HG03432 (cell line): ENCODE results near the gene ACAA2.
A peak's percentile ranks its signal among the peaks of the same experiment; 100 is the strongest.

Experiments used
- ATAC-seq: cut with Tn5 transposase; IDR thresholded peaks from one replicate; pipeline ENCODE4 v1.9.1; 2021; ENCODE audit warnings: mild to moderate bottlenecking, moderate library complexity; ENCODE audit not compliant: unreplicated experiment

ACAA2 gene

GRCh38 chr18:49813319-49814146, at the start of gene ACAA2:
Gene ACAA2, minus strand, starts transcription at chr18:49813533. Its CDS starts 49 bp downstream, at chr18:49813484.
- ATAC-seq, result peak; percentile 90

DNA sequence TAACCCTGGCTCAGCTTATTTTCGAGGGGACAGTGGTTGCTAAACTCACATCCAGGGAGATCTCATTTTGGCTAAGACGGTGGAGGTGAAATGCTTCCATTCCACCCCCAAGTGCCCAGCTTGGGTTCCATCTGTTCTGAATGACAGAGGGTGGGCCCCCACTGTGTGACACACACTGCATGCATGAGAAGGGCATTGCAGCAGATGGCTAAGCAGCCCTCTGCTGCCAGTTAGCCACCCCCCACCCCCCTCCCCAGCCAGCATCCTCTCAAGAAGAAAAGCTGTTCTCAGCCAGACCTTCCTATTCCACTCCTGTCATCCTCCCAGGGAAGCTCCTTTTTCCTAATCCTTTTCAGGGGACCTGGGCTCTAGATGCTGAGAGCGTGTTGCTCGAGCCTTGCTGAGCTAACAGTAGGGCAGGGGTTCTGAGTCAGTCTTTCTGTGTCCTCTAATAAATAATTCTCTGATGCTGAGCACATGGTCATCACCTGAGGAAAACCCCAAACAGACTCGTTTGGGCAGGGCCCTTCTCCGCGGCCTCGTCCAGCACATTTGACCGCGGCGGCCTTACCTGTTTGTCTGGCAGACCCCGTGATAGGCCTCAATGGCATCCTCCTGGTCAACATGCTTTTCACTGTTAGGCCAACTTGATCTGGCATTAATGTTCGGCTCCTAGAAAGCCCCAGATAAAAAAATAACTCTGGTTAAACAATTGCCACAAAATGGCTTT, 49.5 kb upstream of the ACAA2 start:
- no peak for ATAC-seq

DNA sequence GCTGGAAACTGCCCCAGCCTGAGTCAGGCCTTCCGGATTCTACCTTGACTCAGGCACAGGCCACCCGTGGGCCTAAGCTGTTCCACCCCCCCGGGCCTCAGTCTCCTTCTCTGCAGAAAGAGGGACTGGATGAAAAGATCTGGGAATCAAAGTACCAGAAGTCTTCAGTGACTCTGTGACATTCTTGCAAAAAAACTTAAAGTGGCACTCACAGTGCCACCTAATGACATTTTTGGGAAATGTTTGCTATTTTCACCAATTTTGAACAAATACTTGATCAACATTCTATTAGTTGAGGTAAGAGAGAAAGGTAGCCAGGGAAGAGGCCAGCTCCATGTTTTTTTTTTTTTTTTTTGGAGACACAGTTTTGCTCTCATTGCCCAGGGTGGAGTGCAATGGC, 48.3 kb upstream of the ACAA2 start:
- no peak for ATAC-seq

GRCh38 chr18:49859725-49860124, 46.4 kb upstream of the ACAA2 start:
- ATAC-seq, result no peak

DNA sequence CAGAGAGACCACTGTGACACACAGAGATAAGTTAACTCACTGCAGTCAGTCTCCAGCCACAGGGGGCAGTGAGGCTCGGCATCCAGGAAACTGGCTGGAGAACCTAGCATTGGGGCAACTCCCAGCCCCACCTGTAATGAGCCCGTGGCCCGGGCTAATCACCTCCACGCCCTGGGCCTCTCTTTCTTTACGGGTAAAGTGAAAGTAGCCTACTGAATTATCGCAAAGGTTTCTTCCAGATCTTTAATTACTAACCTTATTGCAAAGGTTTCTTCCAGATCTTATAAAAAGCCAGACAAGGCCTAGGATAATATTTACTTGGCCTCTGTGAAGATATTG, 45.7 kb upstream of the ACAA2 start:
- ATAC-seq, result no peak

- no peak for ATAC-seq
These were observed 45.1 kb upstream of the ACAA2 start for GRCh38 chr18:49858309-49859020.

- no peak for ATAC-seq
These were observed 44.4 kb upstream of the ACAA2 start for GRCh38 chr18:49857708-49858107.

- ATAC-seq, result no peak
These were observed 43.2 kb upstream of the ACAA2 start for GRCh38 chr18:49856496-49856895.

DNA sequence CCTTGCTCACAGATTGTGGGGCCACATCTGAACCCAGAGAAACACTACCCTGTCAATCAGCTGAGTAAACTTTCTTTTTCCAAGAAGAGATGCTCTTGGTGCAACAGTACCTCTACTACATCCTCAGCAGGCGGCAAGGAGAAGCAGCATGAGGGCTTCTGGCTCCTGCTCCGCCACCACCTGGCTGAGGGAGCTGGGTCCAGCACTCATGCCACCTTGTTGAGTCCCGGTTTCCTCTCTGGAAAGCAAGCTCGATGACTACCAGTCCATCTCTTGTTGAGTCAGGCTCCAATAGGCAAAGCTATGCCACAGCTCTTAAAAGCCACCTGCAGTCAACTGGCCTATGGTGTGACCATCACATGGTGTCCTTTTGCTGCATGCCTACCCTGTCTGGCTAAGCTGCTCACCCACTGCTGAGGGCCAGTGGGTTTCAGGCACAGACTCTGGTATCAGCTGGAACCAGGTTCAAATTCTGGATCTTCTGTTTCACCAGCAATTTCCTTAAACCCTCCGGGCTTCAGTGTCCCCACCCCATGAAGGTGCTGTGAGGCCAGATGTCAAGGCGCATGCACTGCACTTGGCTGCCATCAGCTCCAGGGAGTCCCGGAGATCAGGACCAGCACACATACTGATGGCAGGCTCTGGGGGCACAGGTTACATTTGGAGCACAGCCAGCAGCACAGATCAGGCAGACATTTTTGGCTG, 42.5 kb upstream of the ACAA2 start:
- no peak for ATAC-seq

DNA sequence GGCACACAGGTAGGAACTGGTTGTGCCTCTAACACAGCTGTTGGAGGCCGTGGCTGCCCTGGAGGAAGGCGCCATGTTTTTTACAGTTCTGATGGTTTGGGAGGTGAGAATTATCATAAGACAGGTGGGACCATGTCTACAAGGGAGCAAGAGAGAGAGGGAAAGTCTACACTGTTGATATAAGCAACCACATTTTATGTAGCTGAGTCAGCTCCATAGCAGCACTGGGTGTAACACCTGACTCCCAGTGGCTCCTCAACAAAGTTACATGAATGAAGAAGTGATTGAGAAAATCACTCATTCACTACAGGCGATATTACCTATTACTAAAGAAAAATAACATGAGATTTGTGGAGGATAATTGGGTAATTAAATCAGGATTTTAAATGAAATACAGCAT, 41.3 kb upstream of the ACAA2 start:
- ATAC-seq, result no peak

- no peak for ATAC-seq
These were observed 40.1 kb upstream of the ACAA2 start for GRCh38 chr18:49853436-49853835.

- ATAC-seq, result no peak
These were observed 39.7 kb upstream of the ACAA2 start for GRCh38 chr18:49853011-49853410.

GRCh38 chr18:49851624-49852023, 38.3 kb upstream of the ACAA2 start:
- ATAC-seq, result no peak

GRCh38 chr18:49850636-49851035, 37.3 kb upstream of the ACAA2 start:
- ATAC-seq, result no peak

GRCh38 chr18:49849331-49850217, 36.2 kb upstream of the ACAA2 start:
- ATAC-seq, result no peak

DNA sequence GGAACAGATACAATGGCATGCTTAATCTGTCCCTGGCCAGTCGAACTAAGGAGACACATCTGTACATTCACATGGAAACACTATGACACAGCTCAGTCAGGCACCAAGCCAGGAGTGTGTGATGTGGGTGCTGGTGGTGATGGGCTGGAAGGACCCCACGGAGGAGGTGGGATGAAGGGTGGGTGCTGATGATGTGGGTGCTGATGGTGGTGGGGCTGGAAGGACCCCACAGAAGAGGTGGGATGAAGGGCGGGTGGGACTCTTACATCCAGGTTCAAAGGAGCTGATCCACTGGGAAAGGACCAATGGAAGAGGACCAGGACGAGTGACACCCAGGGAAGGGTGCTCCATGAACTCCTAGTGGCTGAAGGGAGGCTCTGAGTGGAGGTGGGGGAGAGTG, 34.8 kb upstream of the ACAA2 start:
- ATAC-seq, result no peak

GRCh38 chr18:49847524-49847923, 34.2 kb upstream of the ACAA2 start:
- ATAC-seq, result no peak

- ATAC-seq, result no peak
These were observed 33.6 kb upstream of the ACAA2 start for GRCh38 chr18:49846718-49847470.

GRCh38 chr18:49846361-49846662, 33.0 kb upstream of the ACAA2 start:
- ATAC-seq, result no peak
